ENCODE data around the gene CENPK.

GRCh38 chr5:65481171-65481581 lies 81.8 kb downstream of the CENPK start:
- no peak for TF ChIP-seq TAF1 (IDR thresholded peaks at IDR 0.05; ENCODE audit: borderline replicate concordance, insufficient read depth, low read length)
- no peak for TF ChIP-seq POLR2AphosphoS5 (IDR thresholded peaks at IDR 0.05; ENCODE audit: low read depth, low read length)
- TF ChIP-seq SIN3A (IDR thresholded peaks at IDR 0.05; ENCODE audit: borderline replicate concordance, insufficient read depth, low read length) = no peak
- TF ChIP-seq, protein P1, sequence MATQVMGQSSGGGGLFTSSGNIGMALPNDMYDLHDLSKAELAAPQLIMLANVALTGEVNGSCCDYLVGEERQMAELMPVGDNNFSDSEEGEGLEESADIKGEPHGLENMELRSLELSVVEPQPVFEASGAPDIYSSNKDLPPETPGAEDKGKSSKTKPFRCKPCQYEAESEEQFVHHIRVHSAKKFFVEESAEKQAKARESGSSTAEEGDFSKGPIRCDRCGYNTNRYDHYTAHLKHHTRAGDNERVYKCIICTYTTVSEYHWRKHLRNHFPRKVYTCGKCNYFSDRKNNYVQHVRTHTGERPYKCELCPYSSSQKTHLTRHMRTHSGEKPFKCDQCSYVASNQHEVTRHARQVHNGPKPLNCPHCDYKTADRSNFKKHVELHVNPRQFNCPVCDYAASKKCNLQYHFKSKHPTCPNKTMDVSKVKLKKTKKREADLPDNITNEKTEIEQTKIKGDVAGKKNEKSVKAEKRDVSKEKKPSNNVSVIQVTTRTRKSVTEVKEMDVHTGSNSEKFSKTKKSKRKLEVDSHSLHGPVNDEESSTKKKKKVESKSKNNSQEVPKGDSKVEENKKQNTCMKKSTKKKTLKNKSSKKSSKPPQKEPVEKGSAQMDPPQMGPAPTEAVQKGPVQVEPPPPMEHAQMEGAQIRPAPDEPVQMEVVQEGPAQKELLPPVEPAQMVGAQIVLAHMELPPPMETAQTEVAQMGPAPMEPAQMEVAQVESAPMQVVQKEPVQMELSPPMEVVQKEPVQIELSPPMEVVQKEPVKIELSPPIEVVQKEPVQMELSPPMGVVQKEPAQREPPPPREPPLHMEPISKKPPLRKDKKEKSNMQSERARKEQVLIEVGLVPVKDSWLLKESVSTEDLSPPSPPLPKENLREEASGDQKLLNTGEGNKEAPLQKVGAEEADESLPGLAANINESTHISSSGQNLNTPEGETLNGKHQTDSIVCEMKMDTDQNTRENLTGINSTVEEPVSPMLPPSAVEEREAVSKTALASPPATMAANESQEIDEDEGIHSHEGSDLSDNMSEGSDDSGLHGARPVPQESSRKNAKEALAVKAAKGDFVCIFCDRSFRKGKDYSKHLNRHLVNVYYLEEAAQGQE (IDR thresholded peaks at IDR 0.05; ENCODE audit: insufficient read depth in 1 of 2, low read depth in 2 of 2, low read length in 2 of 2) = no peak

Data from PFSK-1 (cell line).